ENCODE measurements around the gene TMEM237. TPM values are rescaled to one million over a fixed set of nuclear protein-coding genes. Genes with fewer than 3 reads are reported as not detected.

The TMEM237 gene
- total and polyA plus RNA-seq, 12 donors = 8.7 to 25.0 (median 18.2) TPM

GRCh38 chr2:201622306-201622970 is 20.9 kb downstream of the TMEM237 start:
- DNase-seq = no peak
- no peak for TF ChIP-seq CTCF (IDR thresholded peaks at IDR 0.05)
- Histone ChIP-seq H3K4me3 (no peak overlapping the region), H3K4me1 (peaks cover 0 to 10% (median 5%) of the 10 kb centered on the region in 9 donors), H3K27me3 (no peaks in the 10 kb centered on the region), H3K9me3 (no peaks in the 10 kb centered on the region), H3K36me3 (peaks cover 0 to 54% (median 5%) of the 10 kb centered on the region in 9 donors), H3K27ac (peak overlapping the region in 3 of 10 donors; percentile 6 to 34 (median 14))
- no peak for ATAC-seq
- intact Hi-C loops (cut with DNase I) = loop anchor here in 4 of 10 donors (10.0 kb wide), 1 partner anchor 388 kb away; no protein-coding TSS in a partner anchor
- WGBS, 2 donors = 72 to 76% methylated on average over 5 of the region's 5 CpGs

DNA sequence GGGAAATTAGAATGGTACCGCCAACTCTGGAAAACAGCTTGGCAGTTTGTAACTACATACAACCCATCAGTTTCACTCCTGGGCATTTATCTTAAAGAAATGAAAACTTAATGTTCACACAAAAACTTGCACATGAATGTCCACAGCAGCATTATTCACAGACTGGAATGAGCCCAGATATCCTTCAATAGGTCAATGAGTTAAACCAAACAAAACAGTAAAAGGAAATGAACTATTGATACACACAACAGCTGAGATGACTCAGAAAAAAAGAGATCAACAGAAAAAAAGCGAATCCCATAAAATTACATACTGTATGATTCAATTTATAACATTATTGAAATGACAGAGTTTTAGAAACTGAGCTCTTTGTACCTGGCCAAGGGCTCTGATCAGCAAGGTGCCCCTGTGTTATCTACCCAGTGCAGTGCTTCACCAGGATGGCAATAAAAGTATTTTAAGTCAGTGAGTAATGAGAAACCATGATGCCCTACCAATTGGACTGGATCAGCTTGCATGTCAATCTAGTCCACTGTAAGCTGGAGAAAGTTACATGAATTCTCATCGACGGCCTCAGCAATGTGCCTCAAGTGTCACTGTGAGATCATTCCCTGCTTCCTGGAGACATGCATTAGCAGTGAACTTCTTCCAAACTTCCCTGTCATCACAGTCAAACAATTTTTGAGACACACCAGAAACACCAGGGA is 21.9 kb downstream of the TMEM237 start:
- Histone ChIP-seq H3K4me3 (no peak overlapping the region), H3K36me3 (peaks cover 0 to 44% (median 5%) of the 10 kb centered on the region in 9 donors), H3K27ac (peak overlapping the region in 2 of 10 donors; percentile 14 to 34), H3K9me3 (peaks cover 0 to 4% (median 0%) of the 10 kb centered on the region in 11 donors), H3K4me1 (peaks cover 0 to 10% (median 5%) of the 10 kb centered on the region in 9 donors), H3K27me3 (no peaks in the 10 kb centered on the region)
- TF ChIP-seq CTCF (IDR thresholded peaks at IDR 0.05) = no peak
- DNase-seq = no peak
- ATAC-seq = peak in 3 of 8 donors; percentile 47 to 58 (median 57)
- 59 to 68% methylated on average over 4 of the region's 4 CpGs for WGBS, 2 donors
- intact Hi-C loops (cut with DNase I) = loop anchor here in 4 of 10 donors (10.0 kb wide), 1 partner anchor 387 kb away; no protein-coding TSS in a partner anchor

- peaks cover 0 to 20% (median 0%) of the 10 kb centered on the region in 9 donors for H3K36me3 ChIP-seq
- ATAC-seq = peak; percentile 92 to 97 (median 96)
- H3K4me1 ChIP-seq = peaks cover 0 to 10% (median 5%) of the 10 kb centered on the region in 9 donors
- DNase-seq = peak; percentile 67 to 85
- H3K4me3 ChIP-seq = peak overlapping the region in 9 of 10 donors; percentile 19 to 47 (median 37)
- peak in 7 of 9 donors; percentile 34 to 67 (median 51) for TF ChIP-seq CTCF (IDR thresholded peaks at IDR 0.05)
- H3K27me3 ChIP-seq = no peaks in the 10 kb centered on the region
- intact Hi-C loops (cut with DNase I) = no loop called here
- H3K9me3 ChIP-seq = peaks cover 0 to 4% (median 0%) of the 10 kb centered on the region in 11 donors
- H3K27ac ChIP-seq = no peak overlapping the region
- WGBS, 2 donors = 34 to 35% methylated on average over 39 of the region's 39 CpGs
These were observed 24.3 kb downstream of the TMEM237 start for GRCh38 chr2:201618744-201619662.
